OCI-LY1 (cell line): ENCODE data around the gene NCF4.

Experiments used
- H2AFZ ChIP-seq: fragments of 200-600 bp; sonication (generic), shearing (Covaris generic); 2 replicates; pipeline ENCODE4 v1.6.0; 2014; ENCODE audit warnings: antibody characterized with exemption, mild to moderate bottlenecking, low read length
- H3F3A ChIP-seq: fragments of 200-600 bp; sonication (generic), shearing (Covaris generic); 2 replicates; pipeline ENCODE4 v1.6.0; 2014; ENCODE audit warnings: mild to moderate bottlenecking, antibody characterized with exemption, low read length, moderate library complexity; ENCODE audit not compliant: insufficient read depth
- H3K27ac ChIP-seq: fragments of 200-600 bp; sonication (generic); 2 replicates; pipeline ENCODE4 v1.5.1; 2014; ENCODE audit warnings: low read length, mixed run types, mild to moderate bottlenecking, low read depth; ENCODE audit not compliant: poor library complexity, severe bottlenecking
- H3K27me3 ChIP-seq: fragments of 200-600 bp; sonication (generic); 2 replicates; pipeline ENCODE4 v1.6.0; 2014; ENCODE audit warnings: antibody characterized with exemption, mild to moderate bottlenecking, low read length, moderate library complexity; ENCODE audit not compliant: insufficient read depth
- H3K36me3 ChIP-seq: fragments of 200-600 bp; sonication (generic); 2 replicates; pipeline ENCODE4 v1.6.1; 2014; ENCODE audit warnings: mild to moderate bottlenecking, antibody characterized with exemption, low read length, moderate library complexity, mixed read lengths; ENCODE audit not compliant: insufficient read depth
- H3K4me1 ChIP-seq: fragments of 200-600 bp; sonication (generic); 2 replicates; pipeline ENCODE4 v1.5.1; 2014; ENCODE audit warnings: mild to moderate bottlenecking, low read length, moderate library complexity; ENCODE audit not compliant: insufficient read depth, severe bottlenecking
- H3K4me2 ChIP-seq: fragments of 200-600 bp; sonication (generic), shearing (Covaris generic); 2 replicates; pipeline ENCODE4 v1.6.1; 2014; ENCODE audit warnings: low read length
- H3K4me3 ChIP-seq: fragments of 200-600 bp; sonication (generic); 2 replicates; pipeline ENCODE4 v1.5.1; 2014; ENCODE audit warnings: low read length, low read depth, mild to moderate bottlenecking, mixed read lengths; ENCODE audit not compliant: poor library complexity, severe bottlenecking
- H3K79me2 ChIP-seq: fragments of 200-600 bp; shearing (Covaris generic); 2 replicates; pipeline ENCODE4 v1.6.1; 2016; ENCODE audit warnings: mixed run types, low read length, mixed read lengths; ENCODE audit not compliant: insufficient read depth
- H3K9ac ChIP-seq: fragments of 200-600 bp; sonication (generic), shearing (Covaris generic); 2 replicates; pipeline ENCODE4 v1.6.1; 2014; ENCODE audit warnings: mild to moderate bottlenecking, low read length, mixed read lengths
- H3K9me2 ChIP-seq: fragments of 200-600 bp; sonication (generic), shearing (Covaris generic); 2 replicates; pipeline ENCODE4 v1.6.1; 2014; ENCODE audit warnings: low read depth, mild to moderate bottlenecking, low read length, mixed read lengths
- H3K9me3 ChIP-seq: fragments of 200-600 bp; shearing (Covaris generic); 2 replicates; pipeline ENCODE4 v1.6.1; 2014; ENCODE audit warnings: low read length, mixed read lengths
- H4K20me1 ChIP-seq: fragments of 200-600 bp; sonication (generic), shearing (Covaris generic); 2 replicates; pipeline ENCODE4 v1.6.0; 2016; ENCODE audit warnings: mild to moderate bottlenecking, low read length; ENCODE audit not compliant: insufficient read depth
- EZH2 ChIP-seq: fragments of 200-600 bp; sonication (generic), shearing (Covaris generic); IDR thresholded peaks from 2 replicates; pipeline ENCODE4 v1.8.0; 2017; ENCODE audit warnings: borderline replicate concordance, mixed run types, mild to moderate bottlenecking, antibody characterized with exemption, low read length, moderate library complexity, mixed read lengths
- TF ChIP-seq, protein P1 (sequence below): fragments of 200-600 bp; sonication (generic), shearing (Covaris generic); IDR thresholded peaks from 2 replicates; pipeline ENCODE4 v1.5.1; 2017; ENCODE audit warnings: mild to moderate bottlenecking, antibody characterized with exemption, low read length, moderate library complexity, mixed read lengths

The NCF4 gene

GRCh38 chr22:36858966-36859365, 1.8 kb upstream of the NCF4 start:
- H4K20me1 ChIP-seq: no peaks in the 10 kb centered on the region
- H3F3A ChIP-seq: peaks cover 7% of the 10 kb centered on the region
- no peak overlapping the region for H3K9ac ChIP-seq
- no peaks in the 10 kb centered on the region for H3K9me2 ChIP-seq
- no peak overlapping the region for H3K4me3 ChIP-seq
- no peaks in the 10 kb centered on the region for H3K27me3 ChIP-seq
- no peaks in the 10 kb centered on the region for H3K9me3 ChIP-seq
- no peak overlapping the region for H3K4me2 ChIP-seq
- no peak overlapping the region for H2AFZ ChIP-seq
- peaks cover 46% of the 10 kb centered on the region for H3K4me1 ChIP-seq
- TF ChIP-seq, protein P1, sequence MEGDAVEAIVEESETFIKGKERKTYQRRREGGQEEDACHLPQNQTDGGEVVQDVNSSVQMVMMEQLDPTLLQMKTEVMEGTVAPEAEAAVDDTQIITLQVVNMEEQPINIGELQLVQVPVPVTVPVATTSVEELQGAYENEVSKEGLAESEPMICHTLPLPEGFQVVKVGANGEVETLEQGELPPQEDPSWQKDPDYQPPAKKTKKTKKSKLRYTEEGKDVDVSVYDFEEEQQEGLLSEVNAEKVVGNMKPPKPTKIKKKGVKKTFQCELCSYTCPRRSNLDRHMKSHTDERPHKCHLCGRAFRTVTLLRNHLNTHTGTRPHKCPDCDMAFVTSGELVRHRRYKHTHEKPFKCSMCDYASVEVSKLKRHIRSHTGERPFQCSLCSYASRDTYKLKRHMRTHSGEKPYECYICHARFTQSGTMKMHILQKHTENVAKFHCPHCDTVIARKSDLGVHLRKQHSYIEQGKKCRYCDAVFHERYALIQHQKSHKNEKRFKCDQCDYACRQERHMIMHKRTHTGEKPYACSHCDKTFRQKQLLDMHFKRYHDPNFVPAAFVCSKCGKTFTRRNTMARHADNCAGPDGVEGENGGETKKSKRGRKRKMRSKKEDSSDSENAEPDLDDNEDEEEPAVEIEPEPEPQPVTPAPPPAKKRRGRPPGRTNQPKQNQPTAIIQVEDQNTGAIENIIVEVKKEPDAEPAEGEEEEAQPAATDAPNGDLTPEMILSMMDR: no peak
- TF ChIP-seq EZH2: no peak
- H3K79me2 ChIP-seq: no peaks in the 10 kb centered on the region
- H3K27ac ChIP-seq: peak overlapping the region; percentile 83
- H3K36me3 ChIP-seq: no peaks in the 10 kb centered on the region

GRCh38 chr22:36860017-36860416, 789 bp upstream of the NCF4 start:
- Histone ChIP-seq H3K27ac (peak overlapping the region; percentile 83), H3F3A (peaks cover 7% of the 10 kb centered on the region), H4K20me1 (no peaks in the 10 kb centered on the region), H3K79me2 (no peaks in the 10 kb centered on the region), H3K4me1 (peaks cover 46% of the 10 kb centered on the region), H3K36me3 (no peaks in the 10 kb centered on the region), H3K9ac (no peak overlapping the region; the same call in 1 of the 2 replicates), H2AFZ (no peak overlapping the region), H3K9me3 (no peaks in the 10 kb centered on the region), H3K9me2 (no peaks in the 10 kb centered on the region), H3K27me3 (no peaks in the 10 kb centered on the region), H3K4me2 (no peak overlapping the region), H3K4me3 (no peak overlapping the region)
- TF ChIP-seq, protein P1: no peak; the same call in 1 of the 2 replicates

- H3K9ac ChIP-seq: no peak overlapping the region; the same call in 1 of the 2 replicates
- H3K4me3 ChIP-seq: no peak overlapping the region
- no peaks in the 10 kb centered on the region for H3K79me2 ChIP-seq
- H3F3A ChIP-seq: peaks cover 7% of the 10 kb centered on the region
- H3K36me3 ChIP-seq: no peaks in the 10 kb centered on the region
- H2AFZ ChIP-seq: no peak overlapping the region
- TF ChIP-seq, protein P1: no peak
- H3K9me2 ChIP-seq: no peaks in the 10 kb centered on the region
- H3K4me2 ChIP-seq: no peak overlapping the region
- no peaks in the 10 kb centered on the region for H3K9me3 ChIP-seq
- no peaks in the 10 kb centered on the region for H4K20me1 ChIP-seq
- no peaks in the 10 kb centered on the region for H3K27me3 ChIP-seq
- H3K27ac ChIP-seq: peak overlapping the region; percentile 83
- peaks cover 46% of the 10 kb centered on the region for H3K4me1 ChIP-seq
Observed at GRCh38 chr22:36860438-36860820, 377 bp upstream of the NCF4 start.
